Calu3 (cell line): Measurements from ENCODE around the gene TNNT2. TPM values are rescaled to one million over a fixed set of nuclear protein-coding genes. Genes with fewer than 3 reads are reported as not detected.

ENCODE experiments used
- BruUV-seq: library from RNA; stranded (reverse); fragments of 400-500 nt; replicated peaks from 2 replicates; lab custom pipeline; 2021; lab: Mats Ljungman, UMichigan
- CTCF ChIA-PET: fragments of 300-600 bp; sonication (Branson Sonifier 250); formaldehyde crosslinking; loops from one replicate; lab custom pipeline; 2022; ENCODE audit warnings: antibody characterized with exemption; lab: Charles Lee
- DNase-seq: peaks from one replicate; pipeline ENCODE4 v3.0.0; 2022
- H3K27ac Mint-ChIP-seq: one replicate; pipeline ENCODE4 v1.8.0; 2022; ENCODE audit warnings: mixed read lengths; ENCODE audit not compliant: unreplicated experiment
- H3K27me3 Mint-ChIP-seq: one replicate; pipeline ENCODE4 v1.8.0; 2022; ENCODE audit warnings: mixed read lengths; ENCODE audit not compliant: unreplicated experiment
- H3K36me3 Mint-ChIP-seq: one replicate; pipeline ENCODE4 v1.8.0; 2022; ENCODE audit warnings: mild to moderate bottlenecking, moderate library complexity, mixed read lengths; ENCODE audit not compliant: insufficient read depth, unreplicated experiment
- H3K4me1 Mint-ChIP-seq: one replicate; pipeline ENCODE4 v1.8.0; 2022; ENCODE audit warnings: mild to moderate bottlenecking, low read depth, mixed read lengths; ENCODE audit not compliant: unreplicated experiment
- H3K4me3 Mint-ChIP-seq: one replicate; pipeline ENCODE4 v1.8.0; 2022; ENCODE audit warnings: mild to moderate bottlenecking, low read depth, moderate library complexity, mixed read lengths; ENCODE audit not compliant: unreplicated experiment
- H3K9me3 Mint-ChIP-seq: one replicate; pipeline ENCODE4 v1.8.0; 2022; ENCODE audit warnings: low read depth, mixed read lengths; ENCODE audit not compliant: unreplicated experiment
- CTCF ChIP-seq: fragments of 200-600 bp; IDR thresholded peaks from one replicate; pipeline ENCODE4 v1.8.0; 2022; ENCODE audit warnings: antibody characterized with exemption; ENCODE audit not compliant: unreplicated experiment
- intact Hi-C: fragments of 100-400 bp; cut with micrococcal nuclease; formaldehyde crosslinking; loops from one replicate; pipeline ENCODE4 v1.10.0; 2022; ENCODE audit not compliant: unreplicated experiment
- total RNA-seq: library from RNA; stranded (reverse); gene quantifications from 2 replicates; pipeline ENCODE4 v1.2.3, GENCODE V29; 2022

The TNNT2 gene
- total RNA-seq, 1 experiment from 2014 or later: 1.4 TPM

- H3K36me3 Mint-ChIP-seq: no peaks in the 10 kb centered on the region
- no TSS peak for BruUV-seq
- DNase-seq: no peak
- CTCF ChIA-PET: interaction anchor here (0.7 kb wide), 1 partner anchor 10 kb away, joined by 3 read pairs; no protein-coding TSS in a partner anchor
- H3K27me3 Mint-ChIP-seq: peaks cover 73% of the 10 kb centered on the region
- no peak for TF ChIP-seq CTCF
- no peaks in the 10 kb centered on the region for H3K4me1 Mint-ChIP-seq
- H3K27ac Mint-ChIP-seq: no peak overlapping the region
- no peak overlapping the region for H3K4me3 Mint-ChIP-seq
- intact Hi-C loops: no loop called here
- H3K9me3 Mint-ChIP-seq: no peaks in the 10 kb centered on the region
Measured at GRCh38 chr1:201321826-201322390, 55.6 kb downstream of the TNNT2 start.

GRCh38 chr1:201320168-201320788, 57.2 kb downstream of the TNNT2 start:
- Mint-ChIP-seq H3K27me3 (peaks cover 73% of the 10 kb centered on the region), H3K36me3 (no peaks in the 10 kb centered on the region), H3K27ac (no peak overlapping the region), H3K4me3 (no peak overlapping the region), H3K9me3 (peaks cover 3% of the 10 kb centered on the region), H3K4me1 (no peaks in the 10 kb centered on the region)
- DNase-seq: no peak
- CTCF ChIA-PET: interaction anchor here (0.7 kb wide), 2 partner anchors 30 to 53 kb away, joined by 4 to 7 read pairs; no protein-coding TSS in a partner anchor
- BruUV-seq: no TSS peak
- intact Hi-C loops: no loop called here
- no peak for TF ChIP-seq CTCF

- peaks cover 3% of the 10 kb centered on the region for H3K9me3 Mint-ChIP-seq
- no peak overlapping the region for H3K4me3 Mint-ChIP-seq
- BruUV-seq: no TSS peak
- no peaks in the 10 kb centered on the region for H3K36me3 Mint-ChIP-seq
- no peak for DNase-seq
- no peaks in the 10 kb centered on the region for H3K4me1 Mint-ChIP-seq
- H3K27ac Mint-ChIP-seq: no peak overlapping the region
- CTCF ChIA-PET: no interaction called here
- no peak for TF ChIP-seq CTCF
- intact Hi-C loops: no loop called here
- peaks cover 73% of the 10 kb centered on the region for H3K27me3 Mint-ChIP-seq
Measured at GRCh38 chr1:201319631-201320030, 57.8 kb downstream of the TNNT2 start.

GRCh38 chr1:201318504-201319340, 58.8 kb downstream of the TNNT2 start:
- intact Hi-C loops: no loop called here
- BruUV-seq: no TSS peak
- Mint-ChIP-seq H3K27ac (no peak overlapping the region), H3K4me1 (no peaks in the 10 kb centered on the region), H3K4me3 (no peak overlapping the region), H3K9me3 (peaks cover 3% of the 10 kb centered on the region), H3K36me3 (no peaks in the 10 kb centered on the region), H3K27me3 (peaks cover 64% of the 10 kb centered on the region)
- DNase-seq: no peak
- CTCF ChIA-PET: no interaction called here
- TF ChIP-seq CTCF: no peak
